Glomerular visceral epithelial cell (primary cell): ENCODE measurements around the gene VIPR2.
"Not testable (repeated sequence)": the region's sequence is repeated elsewhere in the genome, so short reads cannot be mapped to it uniquely, and the experiment has no call there.

Experiments used
- DNase-seq: peaks from one replicate; pipeline ENCODE4 v3.0.0-alpha.2; 2016; ENCODE audit errors: extremely low spot score

The VIPR2 gene

GRCh38 chr7:159092701-159093121 lies 52.0 kb downstream of the VIPR2 start:
- DNase-seq: no peak

- DNase-seq: no peak
Observed at GRCh38 chr7:159091480-159092475, 52.9 kb downstream of the VIPR2 start.

- no peak for DNase-seq
Observed at GRCh38 chr7:159091041-159091440, 53.6 kb downstream of the VIPR2 start.

- DNase-seq: no peak
Observed at GRCh38 chr7:159088016-159088865, 56.4 kb downstream of the VIPR2 start.

- no peak for DNase-seq
Observed at GRCh38 chr7:159086301-159086925, 58.3 kb downstream of the VIPR2 start.

- no peak for DNase-seq
Observed at GRCh38 chr7:159084069-159084801, 60.4 kb downstream of the VIPR2 start.

GRCh38 chr7:159083698-159084068 lies 61.0 kb downstream of the VIPR2 start:
- no peak for DNase-seq

GRCh38 chr7:159083001-159083697 lies 61.5 kb downstream of the VIPR2 start:
- DNase-seq: no peak

- not testable (repeated sequence) for DNase-seq
Observed at GRCh38 chr7:159082075-159082474, 62.6 kb downstream of the VIPR2 start.

GRCh38 chr7:159078911-159079270 lies 65.8 kb downstream of the VIPR2 start:
- no peak for DNase-seq

- no peak for DNase-seq
Observed at GRCh38 chr7:159078193-159078910, 66.3 kb downstream of the VIPR2 start.

- DNase-seq: no peak
Observed at GRCh38 chr7:159076333-159076732, 68.3 kb downstream of the VIPR2 start.

- no peak for DNase-seq
Observed at GRCh38 chr7:159075563-159076238, 69.0 kb downstream of the VIPR2 start.

GRCh38 chr7:159071260-159071659 lies 73.4 kb downstream of the VIPR2 start:
- no peak for DNase-seq

- no peak for DNase-seq
Observed at GRCh38 chr7:159070431-159071148, 74.1 kb downstream of the VIPR2 start.

GRCh38 chr7:159068893-159069448 lies 75.7 kb downstream of the VIPR2 start:
- DNase-seq: no peak

- DNase-seq: no peak
Observed at GRCh38 chr7:159068488-159068811, 76.2 kb downstream of the VIPR2 start.

GRCh38 chr7:159067576-159068487 lies 76.8 kb downstream of the VIPR2 start:
- DNase-seq: no peak
